ENCODE measurements around the gene SNAPC4. TPM values are rescaled to one million over a fixed set of nuclear protein-coding genes. Genes with fewer than 3 reads are reported as not detected.

Gene SNAPC4
- polyA plus RNA-seq, 1 donor from 2014 or later, result 6.8 TPM

GRCh38 chr9:136357202-136357725 lies 42.7 kb downstream of the SNAPC4 start:
- no peak for TF ChIP-seq POLR2AphosphoS5 (IDR thresholded peaks at IDR 0.05)
- no peak for TF ChIP-seq SMC3 (conservative IDR thresholded peaks at IDR 0.05; ENCODE audit: poor library complexity)
- TF ChIP-seq TAF1 (IDR thresholded peaks at IDR 0.05; ENCODE audit: low read depth), result no peak
- TF ChIP-seq, protein P1, sequence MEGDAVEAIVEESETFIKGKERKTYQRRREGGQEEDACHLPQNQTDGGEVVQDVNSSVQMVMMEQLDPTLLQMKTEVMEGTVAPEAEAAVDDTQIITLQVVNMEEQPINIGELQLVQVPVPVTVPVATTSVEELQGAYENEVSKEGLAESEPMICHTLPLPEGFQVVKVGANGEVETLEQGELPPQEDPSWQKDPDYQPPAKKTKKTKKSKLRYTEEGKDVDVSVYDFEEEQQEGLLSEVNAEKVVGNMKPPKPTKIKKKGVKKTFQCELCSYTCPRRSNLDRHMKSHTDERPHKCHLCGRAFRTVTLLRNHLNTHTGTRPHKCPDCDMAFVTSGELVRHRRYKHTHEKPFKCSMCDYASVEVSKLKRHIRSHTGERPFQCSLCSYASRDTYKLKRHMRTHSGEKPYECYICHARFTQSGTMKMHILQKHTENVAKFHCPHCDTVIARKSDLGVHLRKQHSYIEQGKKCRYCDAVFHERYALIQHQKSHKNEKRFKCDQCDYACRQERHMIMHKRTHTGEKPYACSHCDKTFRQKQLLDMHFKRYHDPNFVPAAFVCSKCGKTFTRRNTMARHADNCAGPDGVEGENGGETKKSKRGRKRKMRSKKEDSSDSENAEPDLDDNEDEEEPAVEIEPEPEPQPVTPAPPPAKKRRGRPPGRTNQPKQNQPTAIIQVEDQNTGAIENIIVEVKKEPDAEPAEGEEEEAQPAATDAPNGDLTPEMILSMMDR (IDR thresholded peaks at IDR 0.05; ENCODE audit: poor library complexity, severe bottlenecking), result no peak
- no peak for TF ChIP-seq MXI1 (conservative IDR thresholded peaks at IDR 0.05; ENCODE audit: poor library complexity, severe bottlenecking)
- TF ChIP-seq RAD21 (conservative IDR thresholded peaks at IDR 0.05), result no peak
- Histone ChIP-seq H3K9ac (ENCODE audit: low read length) (no peak overlapping the region), H2AFZ (ENCODE audit: low read depth, low read length) (no peak overlapping the region), H3K9me3 (ENCODE audit: low read length) (no peaks in the 10 kb centered on the region), H4K20me1 (ENCODE audit: insufficient read depth) (no peaks in the 10 kb centered on the region), H3K27me3 (ENCODE audit: insufficient read depth, low read depth, low read length) (no peaks in the 10 kb centered on the region), H3K9me2 (ENCODE audit: insufficient read depth, low read length) (no peaks in the 10 kb centered on the region), H3K4me2 (ENCODE audit: low read length) (no peak overlapping the region), H3F3A (ENCODE audit: insufficient read depth, low read length, poor library complexity, severe bottlenecking) (no peaks in the 10 kb centered on the region), H3K4me3 (ENCODE audit: low read length) (no peak overlapping the region), H3K79me2 (replicated peaks; ENCODE audit: insufficient read depth, low read length) (no peaks in the 10 kb centered on the region), H3K27ac (ENCODE audit: low read length) (no peak overlapping the region), H3K36me3 (ENCODE audit: insufficient read depth, low read length) (no peaks in the 10 kb centered on the region)

DNA sequence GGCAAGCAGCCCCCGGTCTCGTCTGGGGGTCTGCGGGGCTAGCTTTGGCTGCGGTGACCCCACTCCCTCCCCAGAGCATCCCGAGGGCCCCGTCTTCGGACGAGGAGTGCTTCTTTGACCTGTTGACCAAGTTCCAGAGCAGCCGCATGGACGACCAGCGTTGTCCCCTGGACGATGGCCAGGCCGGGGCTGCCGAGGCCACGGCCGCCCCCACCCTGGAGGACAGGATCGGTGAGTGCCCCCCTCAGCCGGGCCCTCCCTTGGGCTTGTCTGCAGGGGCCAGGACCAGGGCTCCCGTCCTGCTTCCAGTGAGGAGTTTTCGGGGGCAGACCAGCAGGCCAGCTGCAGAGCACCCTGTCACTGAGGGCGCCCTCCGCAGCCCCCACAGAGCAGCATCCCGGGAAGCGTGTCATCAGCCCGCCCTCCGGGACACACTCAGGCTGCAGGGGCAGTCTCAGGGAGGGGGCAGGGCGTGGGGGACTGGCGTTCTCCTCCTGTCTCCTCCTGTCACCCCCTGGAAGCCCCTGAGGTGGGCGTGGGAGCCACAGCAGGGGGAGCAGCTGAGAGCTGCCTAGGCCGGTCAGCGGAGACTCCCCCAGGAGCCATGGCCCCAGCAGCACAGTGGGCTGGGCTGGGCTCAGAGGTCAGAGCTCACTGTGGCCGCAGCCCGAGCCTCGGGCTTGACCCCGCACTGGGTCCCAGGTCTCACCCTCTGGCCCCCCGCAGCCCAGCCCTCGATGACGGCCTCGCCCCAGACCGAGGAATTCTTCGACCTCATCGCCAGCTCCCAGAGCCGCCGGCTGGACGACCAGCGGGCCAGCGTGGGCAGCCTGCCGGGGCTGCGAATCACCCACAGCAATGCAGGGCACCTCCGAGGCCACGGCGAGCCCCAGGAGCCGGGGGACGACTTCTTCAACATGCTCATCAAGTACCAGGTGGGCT lies 44.1 kb downstream of the SNAPC4 start:
- TF ChIP-seq, protein P1 (IDR thresholded peaks at IDR 0.05; ENCODE audit: poor library complexity, severe bottlenecking), result no peak
- TF ChIP-seq POLR2AphosphoS5 (IDR thresholded peaks at IDR 0.05) (no peak), MXI1 (conservative IDR thresholded peaks at IDR 0.05; ENCODE audit: poor library complexity, severe bottlenecking) (no peak), RAD21 (conservative IDR thresholded peaks at IDR 0.05) (no peak), SMC3 (conservative IDR thresholded peaks at IDR 0.05; ENCODE audit: poor library complexity) (no peak), EZH2 (IDR thresholded peaks at IDR 0.05; ENCODE audit: borderline replicate concordance, insufficient read depth, low read length, poor library complexity, severe bottlenecking) (no peak), TAF1 (IDR thresholded peaks at IDR 0.05; ENCODE audit: low read depth) (no peak), EP300 (conservative IDR thresholded peaks at IDR 0.05; ENCODE audit: poor library complexity, severe bottlenecking) (no peak)
- TF ChIP-seq, protein P2, sequence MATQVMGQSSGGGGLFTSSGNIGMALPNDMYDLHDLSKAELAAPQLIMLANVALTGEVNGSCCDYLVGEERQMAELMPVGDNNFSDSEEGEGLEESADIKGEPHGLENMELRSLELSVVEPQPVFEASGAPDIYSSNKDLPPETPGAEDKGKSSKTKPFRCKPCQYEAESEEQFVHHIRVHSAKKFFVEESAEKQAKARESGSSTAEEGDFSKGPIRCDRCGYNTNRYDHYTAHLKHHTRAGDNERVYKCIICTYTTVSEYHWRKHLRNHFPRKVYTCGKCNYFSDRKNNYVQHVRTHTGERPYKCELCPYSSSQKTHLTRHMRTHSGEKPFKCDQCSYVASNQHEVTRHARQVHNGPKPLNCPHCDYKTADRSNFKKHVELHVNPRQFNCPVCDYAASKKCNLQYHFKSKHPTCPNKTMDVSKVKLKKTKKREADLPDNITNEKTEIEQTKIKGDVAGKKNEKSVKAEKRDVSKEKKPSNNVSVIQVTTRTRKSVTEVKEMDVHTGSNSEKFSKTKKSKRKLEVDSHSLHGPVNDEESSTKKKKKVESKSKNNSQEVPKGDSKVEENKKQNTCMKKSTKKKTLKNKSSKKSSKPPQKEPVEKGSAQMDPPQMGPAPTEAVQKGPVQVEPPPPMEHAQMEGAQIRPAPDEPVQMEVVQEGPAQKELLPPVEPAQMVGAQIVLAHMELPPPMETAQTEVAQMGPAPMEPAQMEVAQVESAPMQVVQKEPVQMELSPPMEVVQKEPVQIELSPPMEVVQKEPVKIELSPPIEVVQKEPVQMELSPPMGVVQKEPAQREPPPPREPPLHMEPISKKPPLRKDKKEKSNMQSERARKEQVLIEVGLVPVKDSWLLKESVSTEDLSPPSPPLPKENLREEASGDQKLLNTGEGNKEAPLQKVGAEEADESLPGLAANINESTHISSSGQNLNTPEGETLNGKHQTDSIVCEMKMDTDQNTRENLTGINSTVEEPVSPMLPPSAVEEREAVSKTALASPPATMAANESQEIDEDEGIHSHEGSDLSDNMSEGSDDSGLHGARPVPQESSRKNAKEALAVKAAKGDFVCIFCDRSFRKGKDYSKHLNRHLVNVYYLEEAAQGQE (IDR thresholded peaks at IDR 0.05; ENCODE audit: borderline replicate concordance), result no peak
- Histone ChIP-seq H3K4me2 (ENCODE audit: low read length) (no peak overlapping the region), H3K9me3 (ENCODE audit: low read length) (no peaks in the 10 kb centered on the region), H3K27ac (ENCODE audit: low read length) (no peak overlapping the region), H3F3A (ENCODE audit: insufficient read depth, low read length, poor library complexity, severe bottlenecking) (no peaks in the 10 kb centered on the region), H2AFZ (ENCODE audit: low read depth, low read length) (no peak overlapping the region), H3K79me2 (replicated peaks; ENCODE audit: insufficient read depth, low read length) (no peaks in the 10 kb centered on the region), H3K4me3 (ENCODE audit: low read length) (no peak overlapping the region), H3K9ac (ENCODE audit: low read length) (no peak overlapping the region), H3K9me2 (ENCODE audit: insufficient read depth, low read length) (no peaks in the 10 kb centered on the region), H3K36me3 (ENCODE audit: insufficient read depth, low read length) (no peaks in the 10 kb centered on the region), H3K27me3 (ENCODE audit: insufficient read depth, low read depth, low read length) (no peaks in the 10 kb centered on the region), H4K20me1 (ENCODE audit: insufficient read depth) (no peaks in the 10 kb centered on the region)

Data from neural cell (in vitro differentiated cells).